HCT116 (cell line): Measurements from ENCODE around the gene ACMSD. TPM values are rescaled to one million over a fixed set of nuclear protein-coding genes. Genes with fewer than 3 reads are reported as not detected.

ENCODE experiments used
- ATAC-seq: fragments of 200-7000 bp; cut with Tn5 transposase; 2 replicates; pipeline ENCODE4 v1.9.1; 2020; ENCODE audit warnings: mild to moderate bottlenecking, moderate library complexity
- BruUV-seq: library from RNA; stranded (reverse); fragments of 400-500 nt; replicated peaks from 2 replicates; lab custom pipeline; 2021; lab: Mats Ljungman, UMichigan
- CTCF ChIA-PET: fragments of 300-600 bp; sonication (Branson Sonifier 250); formaldehyde crosslinking; loops from one replicate; lab custom pipeline; 2021; ENCODE audit warnings: antibody characterized with exemption; lab: Charles Lee
- POLR2A ChIA-PET: fragments of 300-600, 350-600 bp; sonication (Branson Sonifier 250); formaldehyde crosslinking; loops from one replicate; lab custom pipeline; 2021; ENCODE audit warnings: antibody characterized with exemption; lab: Charles Lee
- RAD21 ChIA-PET, 2 experiments: fragments of 300-600 bp; sonication (Branson Sonifier 250); formaldehyde crosslinking; loops; one replicate each; lab custom pipeline; 2023; ENCODE audit warnings: low total read pairs in 2 of 2; ENCODE audit not compliant: uncharacterized antibody in 2 of 2, unreplicated experiment in 2 of 2, low non-redundant PET in 1 of 2; lab: Charles Lee
- DNase-seq: peaks from one replicate; pipeline ENCODE4 v3.0.0-alpha.2; 2010; ENCODE audit warnings: low read depth, low spot score
- H2AFZ ChIP-seq: fragments of 200-600 bp; shearing (Covaris generic), sonication (generic); 2 replicates; pipeline ENCODE4 v1.6.1; 2017; ENCODE audit warnings: low read depth, mixed run types, mixed read lengths, antibody characterized with exemption, low read length; ENCODE audit not compliant: poor library complexity, severe bottlenecking
- H3K27ac ChIP-seq: 2 replicates; pipeline ENCODE4 v1.5.1; 2012; ENCODE audit warnings: low read depth, low read length
- H3K27me3 ChIP-seq: fragments of 200-600 bp; sonication (generic); 2 replicates; pipeline ENCODE4 v1.6.1; 2016; ENCODE audit warnings: mixed run types, low read length, mixed read lengths; ENCODE audit not compliant: insufficient read depth
- H3K36me3 ChIP-seq, 2 experiments: fragments of 200-500 bp in 1 of 2; fragments of 200-600 bp in 1 of 2; sonication (Bioruptor generic) in 1 of 2; sonication (generic) in 1 of 2; 2 replicates each; pipeline versions ENCODE4 v1.5.1 to v1.6.1; 2014 to 2016; ENCODE audit warnings: low read length in 2 of 2, inconsistent platforms in 1 of 2, mixed read lengths in 1 of 2, mixed run types in 1 of 2; ENCODE audit not compliant: insufficient read depth in 2 of 2, control insufficient read depth in 1 of 2
- H3K4me1 ChIP-seq, 2 experiments: fragments of 200-600 bp in 1 of 2; sonication (generic) in 1 of 2; 2 replicates each; pipeline versions ENCODE4 v1.5.1 to v1.6.1; 2012 to 2017; ENCODE audit warnings: low read length in 2 of 2, inconsistent platforms in 1 of 2, mild to moderate bottlenecking in 1 of 2, mixed read lengths in 1 of 2, mixed run types in 1 of 2, moderate library complexity in 1 of 2; ENCODE audit not compliant: insufficient read depth in 2 of 2, control insufficient read depth in 1 of 2
- H3K4me2 ChIP-seq: fragments of 200-600 bp; sonication (generic); 2 replicates; pipeline ENCODE4 v1.6.1; 2017; ENCODE audit warnings: mixed run types, low read length, mixed read lengths
- H3K4me3 ChIP-seq, 2 experiments: fragments of 200-600 bp in 1 of 2; sonication (generic) in 1 of 2; replicated peaks in 1 of 2; 2 replicates each; pipeline ENCODE4 v1.5.1; 2011 to 2016; ENCODE audit warnings: low read length in 2 of 2, control low read depth in 1 of 2, low read depth in 1 of 2, mild to moderate bottlenecking in 1 of 2, mixed read lengths in 1 of 2, mixed run types in 1 of 2
- H3K79me2 ChIP-seq: fragments of 200-600 bp; sonication (generic); 2 replicates; pipeline ENCODE4 v1.6.1; 2017; ENCODE audit warnings: mild to moderate bottlenecking, mixed run types, low read length, moderate library complexity, mixed read lengths; ENCODE audit not compliant: insufficient read depth
- H3K9ac ChIP-seq: fragments of 200-600 bp; sonication (generic); 2 replicates; pipeline ENCODE4 v1.6.1; 2016; ENCODE audit warnings: low read length, mixed read lengths
- H3K9me2 ChIP-seq: fragments of 200-600 bp; sonication (generic), shearing (Covaris generic); 2 replicates; pipeline ENCODE4 v1.6.1; 2017; ENCODE audit warnings: mixed run types, mild to moderate bottlenecking, moderate library complexity; ENCODE audit not compliant: insufficient read depth
- H3K9me3 ChIP-seq, 2 experiments: fragments of 200-500 bp in 1 of 2; fragments of 200-600 bp in 1 of 2; sonication (Bioruptor generic) in 1 of 2; sonication (generic) in 1 of 2; 2 replicates each; pipeline ENCODE4 v1.6.1; 2014 to 2017; ENCODE audit warnings: low read length in 2 of 2, mixed read lengths in 2 of 2, inconsistent platforms in 1 of 2, low read depth in 1 of 2, mild to moderate bottlenecking in 1 of 2, mixed run types in 1 of 2, moderate library complexity in 1 of 2; ENCODE audit not compliant: control insufficient read depth in 1 of 2, insufficient read depth in 1 of 2
- H4K20me1 ChIP-seq: fragments of 200-600 bp; sonication (generic), shearing (Covaris generic); 2 replicates; pipeline ENCODE4 v1.6.1; 2017; ENCODE audit warnings: mixed run types, mild to moderate bottlenecking, moderate library complexity; ENCODE audit not compliant: insufficient read depth
- CBX3 ChIP-seq: IDR thresholded peaks from 2 replicates; pipeline ENCODE4 v1.6.1; 2012; ENCODE audit warnings: low read depth
- CTCF ChIP-seq, 3 experiments: fragments of 200-600 bp in 1 of 3; sonication (generic) in 1 of 3; IDR thresholded peaks in 2 of 3; conservative IDR thresholded peaks in 1 of 3; 2 replicates each; pipeline ENCODE4 v1.5.1; 2012 to 2017; ENCODE audit warnings: low read depth in 2 of 3, low read length in 2 of 3, antibody characterized with exemption in 1 of 3, borderline replicate concordance in 1 of 3, control low read depth in 1 of 3, mild to moderate bottlenecking in 1 of 3, mixed read lengths in 1 of 3, mixed run types in 1 of 3, moderate library complexity in 1 of 3; ENCODE audit not compliant: insufficient read depth in 1 of 3
- EZH2 ChIP-seq: fragments of 200-600 bp; sonication (generic); IDR thresholded peaks from 2 replicates; pipeline ENCODE4 v1.6.1; 2017; ENCODE audit warnings: antibody characterized with exemption, mixed run types
- EZH2phosphoT487 ChIP-seq: fragments of 200-600 bp; IDR thresholded peaks from 2 replicates; pipeline ENCODE4 v1.6.1; 2018; ENCODE audit warnings: antibody characterized with exemption, borderline replicate concordance
- FOSL1 ChIP-seq: IDR thresholded peaks from 2 replicates; pipeline ENCODE4 v1.6.1; 2012; ENCODE audit warnings: low read depth
- JUND ChIP-seq: IDR thresholded peaks from 2 replicates; pipeline ENCODE4 v1.6.1; 2012
- POLR2A ChIP-seq: IDR thresholded peaks from 2 replicates; pipeline ENCODE4 v1.7.0; 2011; ENCODE audit warnings: borderline replicate concordance; ENCODE audit not compliant: insufficient read depth, insufficient read length; ENCODE audit errors: extremely low read depth
- POLR2AphosphoS5 ChIP-seq: IDR thresholded peaks from 2 replicates; pipeline ENCODE4 v1.6.1; 2011; ENCODE audit warnings: mild to moderate bottlenecking, low read depth, low read length, moderate library complexity
- TCF7L2 ChIP-seq: IDR thresholded peaks from 2 replicates; pipeline ENCODE4 v1.7.0; 2011; ENCODE audit warnings: borderline replicate concordance, inconsistent platforms; ENCODE audit not compliant: insufficient read depth, insufficient read length; ENCODE audit errors: extremely low read depth
- ZFX ChIP-seq: fragments of 450-650 bp; IDR thresholded peaks from 2 replicates; pipeline ENCODE4 v1.6.1; 2017
- intact Hi-C: fragments of 100-400 bp; cut with micrococcal nuclease; formaldehyde crosslinking; loops from 2 replicates; pipeline ENCODE4 v1.10.0; 2022
- total RNA-seq: library from RNA; stranded (reverse); gene quantifications from one replicate; pipeline ENCODE4 v1.2.1, GENCODE V29; 2021; ENCODE audit not compliant: unreplicated experiment

The ACMSD gene
- total RNA-seq, 1 experiment from 2014 or later = not detected

- TF ChIP-seq EZH2phosphoT487 = no peak
These were observed 42.0 kb upstream of the ACMSD start (continued) for GRCh38 chr2:134796373-134796772.

- Histone ChIP-seq H3K79me2 (no peaks in the 10 kb centered on the region), H3K9me3 (no peaks in the 10 kb centered on the region; a peak in 2 of 4 replicates), H3K27me3 (no peaks in the 10 kb centered on the region), H4K20me1 (no peaks in the 10 kb centered on the region), H3K36me3 (no peaks in the 10 kb centered on the region), H3K4me1 (no peaks in the 10 kb centered on the region), H2AFZ (no peak overlapping the region), H3K4me3 (no peak overlapping the region), H3K27ac (no peak overlapping the region), H3K9ac (no peak overlapping the region), H3K4me2 (no peak overlapping the region), H3K9me2 (no peaks in the 10 kb centered on the region)
- BruUV-seq = no TSS peak
- ChIA-PET CTCF (no interaction called here), POLR2A (no interaction called here), RAD21 (no interaction called here)
- intact Hi-C loops = no loop called here
- no peak for DNase-seq
- no peak for TF ChIP-seq CBX3
- TF ChIP-seq JUND = no peak
- TF ChIP-seq CTCF (IDR thresholded peaks at IDR 0.05 in 2 of 3, conservative IDR thresholded peaks at IDR 0.05 in 1 of 3; ENCODE audit: borderline replicate concordance in 1 of 3, insufficient read depth in 1 of 3, low read depth in 2 of 3, low read length in 2 of 3) = no peak
- no peak for TF ChIP-seq TCF7L2
- TF ChIP-seq ZFX = no peak
- no peak for TF ChIP-seq POLR2AphosphoS5
- no peak for TF ChIP-seq POLR2A
- no peak for TF ChIP-seq EZH2
- TF ChIP-seq FOSL1 = no peak
- ATAC-seq = no peak
These were observed 38.5 kb upstream of the ACMSD start for GRCh38 chr2:134799936-134800335.
